Measurements from ENCODE around the gene GUCA1C. TPM values are rescaled to one million over a fixed set of nuclear protein-coding genes. Genes with fewer than 3 reads are reported as not detected.

Gene GUCA1C
- total RNA-seq, 1 experiment from 2014 or later: not detected

- no peak overlapping the region for H3K4me3 ChIP-seq (ENCODE audit: low read depth, low read length, poor library complexity, severe bottlenecking)
- POLR2A ChIA-PET (ENCODE audit: low non-redundant PET): no interaction called here
- intact Hi-C loops (cut with micrococcal nuclease; ENCODE audit: unreplicated experiment): no loop called here
- H3K36me3 ChIP-seq (ENCODE audit: insufficient read depth, low read length, poor library complexity, severe bottlenecking): no peaks in the 10 kb centered on the region
- no peak overlapping the region for H3K27ac ChIP-seq (ENCODE audit: low read depth, low read length, poor library complexity, severe bottlenecking)
- H3K4me1 ChIP-seq (ENCODE audit: insufficient read depth, low read length, poor library complexity, severe bottlenecking): no peaks in the 10 kb centered on the region
- TF ChIP-seq, protein P1, sequence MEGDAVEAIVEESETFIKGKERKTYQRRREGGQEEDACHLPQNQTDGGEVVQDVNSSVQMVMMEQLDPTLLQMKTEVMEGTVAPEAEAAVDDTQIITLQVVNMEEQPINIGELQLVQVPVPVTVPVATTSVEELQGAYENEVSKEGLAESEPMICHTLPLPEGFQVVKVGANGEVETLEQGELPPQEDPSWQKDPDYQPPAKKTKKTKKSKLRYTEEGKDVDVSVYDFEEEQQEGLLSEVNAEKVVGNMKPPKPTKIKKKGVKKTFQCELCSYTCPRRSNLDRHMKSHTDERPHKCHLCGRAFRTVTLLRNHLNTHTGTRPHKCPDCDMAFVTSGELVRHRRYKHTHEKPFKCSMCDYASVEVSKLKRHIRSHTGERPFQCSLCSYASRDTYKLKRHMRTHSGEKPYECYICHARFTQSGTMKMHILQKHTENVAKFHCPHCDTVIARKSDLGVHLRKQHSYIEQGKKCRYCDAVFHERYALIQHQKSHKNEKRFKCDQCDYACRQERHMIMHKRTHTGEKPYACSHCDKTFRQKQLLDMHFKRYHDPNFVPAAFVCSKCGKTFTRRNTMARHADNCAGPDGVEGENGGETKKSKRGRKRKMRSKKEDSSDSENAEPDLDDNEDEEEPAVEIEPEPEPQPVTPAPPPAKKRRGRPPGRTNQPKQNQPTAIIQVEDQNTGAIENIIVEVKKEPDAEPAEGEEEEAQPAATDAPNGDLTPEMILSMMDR (conservative IDR thresholded peaks at IDR 0.05; ENCODE audit: low read depth, low read length): no peak
- no peak for TF ChIP-seq EZH2 (IDR thresholded peaks at IDR 0.05; ENCODE audit: borderline replicate concordance, low read depth, low read length, poor library complexity, severe bottlenecking)
- CTCF ChIA-PET: no interaction called here
- DNase-seq (ENCODE audit: low spot score): peak; percentile 38
- no peaks in the 10 kb centered on the region for H3K9me3 ChIP-seq (ENCODE audit: low read depth, low read length, poor library complexity, severe bottlenecking)
- no peaks in the 10 kb centered on the region for H3K27me3 ChIP-seq (replicated peaks; ENCODE audit: insufficient read depth, low read depth, low read length, poor library complexity)
- BruUV-seq (replicated peaks): no TSS peak
These were observed 7.1 kb downstream of the GUCA1C start for GRCh38 chr3:108946292-108947285.

DNA sequence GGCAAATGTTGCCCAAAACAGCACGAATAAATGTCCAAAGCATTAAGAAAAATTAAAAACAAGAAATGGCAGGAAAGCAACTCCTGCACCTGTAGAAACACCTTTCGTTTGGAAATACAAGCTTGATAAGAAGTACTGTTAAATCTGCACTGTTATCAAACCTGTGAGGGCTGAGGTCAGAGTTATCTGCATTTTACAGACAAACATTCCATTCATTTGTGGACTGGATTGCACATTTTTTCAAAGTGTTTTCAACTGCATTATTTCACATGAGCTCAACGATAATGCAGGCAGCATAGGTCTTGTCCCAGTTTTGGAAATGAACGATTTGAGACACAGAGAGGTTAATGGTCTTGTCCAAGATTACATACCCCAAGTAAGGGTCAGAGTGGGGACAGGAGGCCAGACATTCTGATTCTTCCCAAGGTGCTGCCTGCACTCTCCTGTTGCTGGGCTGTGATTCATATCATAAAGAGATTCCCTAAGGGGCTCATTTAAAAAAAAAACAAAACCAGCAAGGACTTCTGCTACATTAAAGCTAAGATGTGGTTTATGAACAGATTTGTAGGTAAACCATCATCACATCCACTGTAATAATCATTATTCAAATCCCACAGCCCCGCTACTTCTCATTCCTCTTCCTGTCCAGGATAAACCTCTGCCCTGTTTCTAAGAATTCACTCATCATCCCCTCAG lies 13.0 kb downstream of the GUCA1C start:
- H3K27ac ChIP-seq (ENCODE audit: low read depth, low read length, poor library complexity, severe bottlenecking): no peak overlapping the region
- BruUV-seq (replicated peaks): no TSS peak
- no peaks in the 10 kb centered on the region for H3K4me1 ChIP-seq (ENCODE audit: insufficient read depth, low read length, poor library complexity, severe bottlenecking)

GRCh38 chr3:108940166-108940565 lies 13.5 kb downstream of the GUCA1C start:
- ChIA-PET CTCF (no interaction called here), POLR2A (ENCODE audit: low non-redundant PET) (no interaction called here)

More for the DNA sequence above, 13.0 kb downstream of the GUCA1C start:
- H3K36me3 ChIP-seq (ENCODE audit: insufficient read depth, low read length, poor library complexity, severe bottlenecking): no peaks in the 10 kb centered on the region
- no peak for TF ChIP-seq EZH2 (IDR thresholded peaks at IDR 0.05; ENCODE audit: borderline replicate concordance, low read depth, low read length, poor library complexity, severe bottlenecking)
- TF ChIP-seq, protein P1 (conservative IDR thresholded peaks at IDR 0.05; ENCODE audit: low read depth, low read length): no peak
- H3K9me3 ChIP-seq (ENCODE audit: low read depth, low read length, poor library complexity, severe bottlenecking): no peaks in the 10 kb centered on the region
- no peak overlapping the region for H3K4me3 ChIP-seq (ENCODE audit: low read depth, low read length, poor library complexity, severe bottlenecking)
- intact Hi-C loops (cut with micrococcal nuclease; ENCODE audit: unreplicated experiment): no loop called here
- H3K27me3 ChIP-seq (replicated peaks; ENCODE audit: insufficient read depth, low read depth, low read length, poor library complexity): no peaks in the 10 kb centered on the region
- DNase-seq (ENCODE audit: low spot score): no peak
- CTCF ChIA-PET: no interaction called here
- POLR2A ChIA-PET (ENCODE audit: low non-redundant PET): no interaction called here

More at GRCh38 chr3:108940166-108940565, 13.5 kb downstream of the GUCA1C start:
- no TSS peak for BruUV-seq (replicated peaks)
- TF ChIP-seq, protein P1 (conservative IDR thresholded peaks at IDR 0.05; ENCODE audit: low read depth, low read length): no peak
- no peak for TF ChIP-seq EZH2 (IDR thresholded peaks at IDR 0.05; ENCODE audit: borderline replicate concordance, low read depth, low read length, poor library complexity, severe bottlenecking)
- Histone ChIP-seq H3K4me1 (ENCODE audit: insufficient read depth, low read length, poor library complexity, severe bottlenecking) (no peaks in the 10 kb centered on the region), H3K27ac (ENCODE audit: low read depth, low read length, poor library complexity, severe bottlenecking) (no peak overlapping the region), H3K27me3 (replicated peaks; ENCODE audit: insufficient read depth, low read depth, low read length, poor library complexity) (no peaks in the 10 kb centered on the region), H3K36me3 (ENCODE audit: insufficient read depth, low read length, poor library complexity, severe bottlenecking) (no peaks in the 10 kb centered on the region), H3K4me3 (ENCODE audit: low read depth, low read length, poor library complexity, severe bottlenecking) (no peak overlapping the region), H3K9me3 (ENCODE audit: low read depth, low read length, poor library complexity, severe bottlenecking) (no peaks in the 10 kb centered on the region)
- no peak for DNase-seq (ENCODE audit: low spot score)
- intact Hi-C loops (cut with micrococcal nuclease; ENCODE audit: unreplicated experiment): no loop called here
